ENCODE measurements around the gene ADAMTS2. TPM values are rescaled to one million over a fixed set of nuclear protein-coding genes. Genes with fewer than 3 reads are reported as not detected.

Gene ADAMTS2
- polyA plus RNA-seq, 6 donors from 2014 or later: not detected

DNA sequence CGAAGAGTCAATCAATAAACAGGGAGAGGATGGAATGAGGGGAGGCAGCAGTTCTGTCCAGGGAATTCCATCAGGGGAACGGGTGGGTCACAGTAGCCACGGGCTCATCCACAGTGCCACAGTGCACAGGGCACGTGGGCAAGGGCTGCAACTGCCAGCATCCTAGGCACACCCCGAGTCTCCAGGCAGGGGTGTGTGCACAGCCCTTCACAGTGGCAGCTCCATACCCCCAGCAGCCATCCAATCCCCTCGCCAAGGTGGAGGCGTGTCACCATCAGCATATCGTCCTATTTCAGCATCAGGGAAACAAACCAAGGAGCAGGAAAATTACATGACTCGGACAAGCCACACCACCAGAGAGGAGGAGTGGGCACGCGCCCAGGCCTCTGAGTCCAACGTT is 133.6 kb downstream of the ADAMTS2 start:
- ATAC-seq (ENCODE audit: low read depth in 2 of 2) (no peak), DNase-seq (no peak)
- Mint-ChIP-seq H3K4me1 (no peaks in the 10 kb centered on the region), H3K4me3 (no peak overlapping the region), H3K27me3 (peaks cover 0 to 12% (median 8%) of the 10 kb centered on the region in 3 donors), H3K36me3 (no peaks in the 10 kb centered on the region), H3K9me3 (no peaks in the 10 kb centered on the region), H3K27ac (no peak overlapping the region)

DNA sequence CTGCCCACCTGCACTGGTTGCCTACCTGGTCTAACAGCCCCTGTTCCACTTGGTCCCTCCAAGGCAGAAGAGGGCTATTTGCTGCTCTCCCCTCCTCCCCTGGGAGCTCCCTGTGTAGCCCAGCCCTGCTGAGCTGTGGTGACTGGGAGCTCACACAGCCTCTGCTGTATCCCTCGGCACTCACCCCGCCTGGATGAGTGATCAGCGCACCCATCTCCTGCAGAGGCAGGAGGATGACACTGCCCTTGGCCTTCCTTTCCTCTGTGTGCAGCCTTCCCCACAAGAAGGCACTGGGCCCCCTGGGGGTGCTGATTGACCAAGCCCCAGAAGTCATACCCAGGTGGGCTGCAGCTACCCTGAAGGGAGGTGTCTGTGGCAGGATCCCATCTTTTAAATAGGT is 134.2 kb downstream of the ADAMTS2 start:
- DNase-seq (no peak), ATAC-seq (ENCODE audit: low read depth in 2 of 2) (no peak)
- peaks cover 0 to 13% (median 12%) of the 10 kb centered on the region in 3 donors for H3K27me3 Mint-ChIP-seq
- H3K27ac Mint-ChIP-seq: peak overlapping the region in 1 of 6 donors; percentile 33
- H3K36me3 Mint-ChIP-seq: no peaks in the 10 kb centered on the region
- no peaks in the 10 kb centered on the region for H3K4me1 Mint-ChIP-seq
- H3K9me3 Mint-ChIP-seq: no peaks in the 10 kb centered on the region
- H3K4me3 Mint-ChIP-seq: no peak overlapping the region

DNA sequence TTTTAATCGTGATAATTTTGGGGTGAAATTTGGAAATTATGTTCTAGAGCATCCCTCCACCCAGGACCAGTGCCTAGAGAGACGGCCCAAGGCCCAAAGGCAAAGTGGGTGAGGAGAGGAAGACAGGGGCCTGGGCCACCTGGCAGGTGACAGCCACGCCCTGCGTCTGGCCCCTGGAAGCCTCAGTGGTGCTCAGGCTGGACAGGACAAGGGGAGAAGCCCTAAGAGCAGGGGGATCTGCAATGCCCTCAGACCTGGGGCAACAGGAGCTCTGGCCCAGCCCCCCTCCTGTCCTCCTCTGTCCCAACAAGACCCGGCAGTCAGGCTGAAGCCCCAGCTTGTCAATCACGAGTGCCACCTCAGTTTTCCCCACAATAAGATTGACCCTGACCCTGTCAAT is 134.8 kb downstream of the ADAMTS2 start:
- DNase-seq: no peak
- ATAC-seq (ENCODE audit: low read depth in 2 of 2): no peak
- H3K4me1 Mint-ChIP-seq: no peaks in the 10 kb centered on the region
- no peak overlapping the region for H3K27ac Mint-ChIP-seq
- H3K27me3 Mint-ChIP-seq: peaks cover 0 to 13% (median 12%) of the 10 kb centered on the region in 3 donors
- no peaks in the 10 kb centered on the region for H3K9me3 Mint-ChIP-seq
- no peak overlapping the region for H3K4me3 Mint-ChIP-seq
- no peaks in the 10 kb centered on the region for H3K36me3 Mint-ChIP-seq

DNA sequence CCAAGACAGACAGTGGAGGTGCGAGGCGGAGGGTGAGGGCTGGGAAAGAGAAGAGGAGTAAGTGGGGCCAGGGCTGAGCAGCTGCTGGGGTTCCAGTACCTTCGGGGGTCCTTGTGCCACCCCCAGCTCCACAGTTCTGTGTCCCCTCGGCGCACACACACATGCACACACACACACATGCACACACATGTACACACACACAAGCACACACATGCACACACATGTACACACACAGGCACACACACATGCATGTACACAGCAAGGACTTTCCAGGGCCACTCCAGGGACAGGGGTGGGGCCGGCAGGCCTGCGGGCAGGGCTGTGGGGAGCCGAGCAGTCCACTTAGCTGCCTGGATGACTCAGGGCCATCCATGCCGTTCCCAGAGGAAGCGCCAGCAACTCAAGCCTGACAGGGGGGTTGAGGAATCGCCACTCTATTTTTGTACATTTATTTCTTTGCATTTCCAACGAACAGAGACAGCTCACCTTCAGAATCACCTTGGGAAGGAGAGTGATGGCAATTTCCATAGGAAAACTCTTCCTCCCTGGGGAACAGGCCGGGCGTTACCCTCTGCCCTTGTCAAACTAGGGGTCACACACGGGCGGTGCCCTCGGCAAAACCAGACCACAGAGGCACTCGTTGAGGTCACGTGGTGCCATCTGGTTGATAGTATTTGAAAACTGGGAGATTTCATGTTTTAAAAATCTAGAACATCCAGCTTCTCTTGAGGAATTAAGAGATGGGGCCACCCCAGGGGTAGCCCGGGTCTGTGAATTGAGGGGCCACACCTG is 135.7 kb downstream of the ADAMTS2 start:
- DNase-seq (no peak), ATAC-seq (ENCODE audit: low read depth in 2 of 2) (no peak)
- H3K27me3 Mint-ChIP-seq: peaks cover 0 to 13% (median 12%) of the 10 kb centered on the region in 3 donors
- no peaks in the 10 kb centered on the region for H3K4me1 Mint-ChIP-seq
- no peaks in the 10 kb centered on the region for H3K9me3 Mint-ChIP-seq
- H3K4me3 Mint-ChIP-seq: no peak overlapping the region
- H3K27ac Mint-ChIP-seq: peak overlapping the region in 1 of 6 donors; percentile 76
- no peaks in the 10 kb centered on the region for H3K36me3 Mint-ChIP-seq

DNA sequence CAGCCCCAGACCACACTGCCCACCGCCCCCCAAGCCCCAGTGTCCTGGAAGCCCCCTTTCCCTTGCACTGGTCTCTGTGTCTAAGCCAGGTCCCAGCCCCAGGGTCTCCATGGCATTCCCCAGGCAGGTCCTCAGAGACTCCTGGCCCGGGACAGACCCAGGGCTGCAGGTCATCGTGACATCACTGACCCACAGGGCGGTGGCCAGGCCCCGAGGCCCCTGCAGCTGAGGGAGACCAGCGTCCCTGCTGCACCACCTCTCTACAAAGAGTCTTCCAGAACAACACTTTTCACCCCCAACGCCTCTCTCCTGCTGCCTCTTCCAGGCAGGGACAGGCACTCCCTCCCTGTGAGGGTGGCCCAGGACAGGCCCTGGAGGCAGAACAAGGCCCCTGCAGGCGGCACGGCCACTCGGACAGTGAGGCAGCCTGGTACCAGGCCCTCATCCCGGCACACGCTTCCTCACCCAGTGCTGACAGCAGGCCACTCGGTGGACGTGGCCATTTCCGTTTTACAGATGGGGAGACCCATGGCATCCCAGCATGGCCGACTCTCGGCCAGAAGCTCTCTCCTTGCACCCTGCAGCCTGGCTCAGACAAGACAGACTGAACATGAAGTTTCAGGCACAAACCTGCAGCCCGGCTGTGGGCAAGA is 136.4 kb downstream of the ADAMTS2 start:
- DNase-seq (no peak), ATAC-seq (ENCODE audit: low read depth in 2 of 2) (no peak)
- no peaks in the 10 kb centered on the region for H3K4me1 Mint-ChIP-seq
- H3K27me3 Mint-ChIP-seq: peaks cover 0 to 13% (median 12%) of the 10 kb centered on the region in 3 donors
- no peaks in the 10 kb centered on the region for H3K36me3 Mint-ChIP-seq
- H3K4me3 Mint-ChIP-seq: no peak overlapping the region
- H3K9me3 Mint-ChIP-seq: no peaks in the 10 kb centered on the region
- no peak overlapping the region for H3K27ac Mint-ChIP-seq

DNA sequence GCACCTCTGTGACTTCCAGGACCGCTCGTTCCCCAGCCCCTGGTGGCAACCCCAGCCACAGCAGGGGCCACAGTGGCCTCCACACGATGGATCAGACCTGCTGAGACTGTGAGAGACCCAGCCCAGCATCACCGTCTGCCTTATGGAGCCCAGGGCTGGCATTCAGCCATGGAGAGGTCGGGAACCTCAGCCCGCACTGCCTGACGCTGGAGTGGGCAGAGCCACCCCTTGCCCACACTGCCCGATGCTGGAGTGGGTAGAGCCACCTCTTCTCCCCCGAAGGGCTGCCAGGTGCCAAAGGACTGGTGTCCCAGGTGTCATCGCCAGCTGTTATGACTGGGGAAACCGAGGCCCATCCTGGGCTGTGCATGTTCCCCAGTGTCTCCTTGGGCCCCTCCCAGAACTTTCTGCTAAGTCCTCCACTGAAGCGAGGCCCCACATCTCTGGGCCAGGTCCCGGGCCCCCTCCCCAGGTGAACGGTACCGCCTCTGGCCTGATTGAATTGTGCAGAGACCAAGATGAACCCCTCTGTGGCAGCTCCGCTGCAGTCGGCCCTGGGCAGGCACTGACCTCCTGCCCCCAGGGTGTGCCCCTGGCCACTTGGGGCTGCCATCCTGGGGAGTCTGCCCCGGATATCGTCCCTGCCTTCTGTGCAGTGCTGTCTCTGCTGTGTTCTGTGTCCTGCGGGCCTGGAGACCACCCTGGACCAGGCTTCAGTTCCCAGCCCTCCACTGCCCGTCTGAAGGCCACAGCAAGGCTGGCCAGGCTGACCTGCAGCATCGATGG is 137.1 kb downstream of the ADAMTS2 start:
- H3K4me1 Mint-ChIP-seq: no peaks in the 10 kb centered on the region
- H3K4me3 Mint-ChIP-seq: no peak overlapping the region

DNA sequence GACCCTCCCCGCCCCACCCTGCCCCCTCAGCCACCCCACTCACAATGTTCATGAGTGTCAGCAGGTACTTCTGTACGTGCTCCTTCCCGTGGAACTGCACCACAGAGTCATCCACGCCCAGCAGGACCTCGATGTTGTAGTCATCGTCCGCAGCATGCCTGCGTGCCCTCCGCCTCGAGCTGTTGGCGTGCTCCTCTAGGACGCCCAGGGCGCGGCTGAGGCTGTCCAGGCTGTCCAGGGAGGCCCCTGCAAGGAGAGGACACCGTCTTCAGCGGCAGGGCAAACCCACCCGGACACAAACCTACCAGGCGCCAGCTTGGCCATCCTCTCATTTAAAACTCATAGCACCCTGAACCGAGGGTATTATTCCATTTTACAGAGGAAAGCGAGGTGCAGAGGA is 137.8 kb downstream of the ADAMTS2 start:
- no peak for ATAC-seq (ENCODE audit: low read depth in 2 of 2)
- no peaks in the 10 kb centered on the region for H3K9me3 Mint-ChIP-seq
- H3K4me3 Mint-ChIP-seq: no peak overlapping the region
- peak overlapping the region in 1 of 6 donors; percentile 54 for H3K27ac Mint-ChIP-seq
- peaks cover 0 to 12% (median 5%) of the 10 kb centered on the region in 3 donors for H3K27me3 Mint-ChIP-seq
- DNase-seq: no peak
- H3K36me3 Mint-ChIP-seq: no peaks in the 10 kb centered on the region
- no peaks in the 10 kb centered on the region for H3K4me1 Mint-ChIP-seq

More for the DNA sequence above, 137.1 kb downstream of the ADAMTS2 start:
- Mint-ChIP-seq H3K27ac (no peak overlapping the region), H3K9me3 (no peaks in the 10 kb centered on the region), H3K36me3 (no peaks in the 10 kb centered on the region), H3K27me3 (peaks cover 0 to 12% (median 7%) of the 10 kb centered on the region in 3 donors)
- ATAC-seq (ENCODE audit: low read depth in 2 of 2) (no peak), DNase-seq (no peak)

DNA sequence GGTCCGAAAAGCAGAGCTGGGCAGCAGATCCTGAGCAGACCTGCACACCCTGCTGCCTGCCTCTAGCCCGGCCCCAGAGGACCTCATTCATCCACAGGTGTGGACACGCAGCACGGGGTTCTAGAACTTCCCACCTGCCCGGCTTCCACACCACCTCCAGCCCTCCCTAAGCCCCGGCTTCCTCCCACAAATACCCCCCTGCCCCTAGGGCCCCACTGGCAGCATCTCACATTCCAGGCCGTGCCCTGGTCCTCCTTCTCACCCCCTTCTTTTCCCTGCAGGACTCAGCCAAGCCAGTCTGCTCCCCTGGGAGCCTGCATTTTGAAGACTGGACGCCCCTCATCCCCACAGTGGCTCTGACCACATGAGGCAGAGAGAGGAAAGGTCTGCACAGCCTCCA is 138.9 kb downstream of the ADAMTS2 start:
- Mint-ChIP-seq H3K4me1 (no peaks in the 10 kb centered on the region), H3K9me3 (no peaks in the 10 kb centered on the region), H3K27ac (no peak overlapping the region), H3K36me3 (no peaks in the 10 kb centered on the region), H3K27me3 (peaks cover 0 to 5% (median 4%) of the 10 kb centered on the region in 3 donors), H3K4me3 (peak overlapping the region in 1 of 8 donors; percentile 45)
- ATAC-seq (ENCODE audit: low read depth in 2 of 2): no peak
- no peak for DNase-seq

DNA sequence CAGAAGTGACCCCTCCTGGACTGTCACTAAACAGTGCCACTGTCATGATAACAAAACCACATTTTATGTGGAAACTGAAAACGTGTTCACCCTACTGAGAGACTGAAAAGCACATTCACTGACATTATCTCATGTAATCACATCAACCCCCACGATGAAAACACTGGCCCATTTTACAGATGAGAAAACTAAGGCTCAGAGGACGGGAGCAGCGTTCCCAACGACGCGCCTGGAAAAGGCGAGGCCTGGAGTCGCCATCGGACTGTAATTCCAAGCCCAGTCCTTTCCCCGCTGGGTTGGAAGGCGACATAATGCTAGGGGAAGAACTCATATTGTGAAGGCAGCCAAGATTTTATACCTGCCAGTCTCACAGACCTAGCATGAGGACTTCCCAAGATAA is 140.0 kb downstream of the ADAMTS2 start:
- Mint-ChIP-seq H3K4me1 (no peaks in the 10 kb centered on the region), H3K27me3 (peaks cover 0 to 5% (median 0%) of the 10 kb centered on the region in 3 donors), H3K27ac (no peak overlapping the region), H3K36me3 (no peaks in the 10 kb centered on the region), H3K9me3 (no peaks in the 10 kb centered on the region), H3K4me3 (no peak overlapping the region)
- ATAC-seq (ENCODE audit: low read depth in 2 of 2) (no peak), DNase-seq (no peak)

DNA sequence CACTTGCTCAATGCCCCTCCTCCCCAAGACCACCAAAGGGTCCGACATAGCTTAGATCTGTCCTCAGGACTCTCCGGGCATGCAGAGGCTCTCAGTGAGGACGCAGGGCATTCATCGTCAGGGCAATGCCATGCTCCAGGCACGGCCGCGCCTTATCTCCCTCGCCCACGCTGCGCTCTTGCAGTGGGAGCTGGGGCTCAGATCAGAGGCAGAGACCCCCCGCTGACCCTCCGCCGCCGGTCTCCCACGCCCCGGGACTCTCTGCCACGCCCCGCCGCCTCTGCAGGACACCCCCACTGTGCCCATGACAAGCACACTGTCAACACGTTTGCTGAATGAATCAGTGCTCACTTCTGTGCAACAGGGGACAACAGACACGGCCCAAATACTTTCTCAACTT is 140.7 kb downstream of the ADAMTS2 start:
- no peak for DNase-seq
- no peak overlapping the region for H3K27ac Mint-ChIP-seq
- no peaks in the 10 kb centered on the region for H3K4me1 Mint-ChIP-seq
- no peaks in the 10 kb centered on the region for H3K9me3 Mint-ChIP-seq
- no peaks in the 10 kb centered on the region for H3K36me3 Mint-ChIP-seq
- peaks cover 0 to 5% (median 0%) of the 10 kb centered on the region in 3 donors for H3K27me3 Mint-ChIP-seq
- no peak overlapping the region for H3K4me3 Mint-ChIP-seq
- ATAC-seq (ENCODE audit: low read depth in 2 of 2): no peak

DNA sequence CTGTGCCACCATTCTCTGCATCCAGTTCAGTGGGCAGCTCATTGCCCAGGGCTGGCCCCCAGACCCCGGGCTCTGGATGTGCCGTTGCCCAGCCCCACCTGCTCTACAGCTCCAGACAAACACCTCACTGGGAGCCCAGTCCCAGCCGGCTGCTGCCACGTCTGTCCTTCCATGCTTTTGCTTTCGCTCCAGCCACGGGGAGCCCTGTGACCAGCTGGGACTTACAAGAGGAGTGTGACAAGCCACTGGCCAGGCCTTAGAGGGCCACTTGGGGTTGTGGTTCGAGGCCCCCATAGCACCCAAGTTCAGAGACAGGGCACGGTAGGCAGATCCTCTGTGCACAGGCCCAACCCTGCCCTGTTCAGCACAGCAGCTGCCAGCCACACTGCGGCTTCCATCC is 142.0 kb downstream of the ADAMTS2 start:
- Mint-ChIP-seq H3K27me3 (peaks cover 0 to 5% (median 0%) of the 10 kb centered on the region in 3 donors), H3K27ac (no peak overlapping the region), H3K9me3 (no peaks in the 10 kb centered on the region), H3K4me1 (no peaks in the 10 kb centered on the region), H3K36me3 (no peaks in the 10 kb centered on the region), H3K4me3 (no peak overlapping the region)
- ATAC-seq (ENCODE audit: low read depth in 2 of 2): no peak
- DNase-seq: no peak

DNA sequence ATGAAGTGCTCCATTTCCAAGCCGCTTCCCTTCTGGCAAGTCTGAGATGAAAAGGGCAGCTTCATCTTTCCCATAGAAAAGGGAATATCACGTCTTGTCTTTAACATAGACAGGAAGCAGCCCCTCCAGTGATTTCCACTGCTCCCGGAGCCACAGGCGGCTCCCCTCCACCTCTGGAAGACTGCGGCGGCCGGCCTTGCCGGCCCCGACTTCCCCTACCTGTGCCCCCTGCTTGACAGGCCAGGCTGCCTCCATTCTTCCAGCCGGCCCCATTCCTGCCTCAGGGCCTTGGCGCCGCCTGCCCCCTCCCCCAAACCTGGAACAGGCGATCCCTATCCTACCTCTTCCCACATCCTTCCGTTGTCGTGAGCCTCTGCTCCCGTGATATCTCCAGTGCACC is 143.3 kb downstream of the ADAMTS2 start:
- no peak overlapping the region for H3K27ac Mint-ChIP-seq
- H3K9me3 Mint-ChIP-seq: no peaks in the 10 kb centered on the region
- H3K27me3 Mint-ChIP-seq: peaks cover 0 to 5% (median 0%) of the 10 kb centered on the region in 3 donors
- no peak for ATAC-seq (ENCODE audit: low read depth in 2 of 2)
- H3K36me3 Mint-ChIP-seq: no peaks in the 10 kb centered on the region
- no peaks in the 10 kb centered on the region for H3K4me1 Mint-ChIP-seq
- H3K4me3 Mint-ChIP-seq: no peak overlapping the region
- DNase-seq: no peak

DNA sequence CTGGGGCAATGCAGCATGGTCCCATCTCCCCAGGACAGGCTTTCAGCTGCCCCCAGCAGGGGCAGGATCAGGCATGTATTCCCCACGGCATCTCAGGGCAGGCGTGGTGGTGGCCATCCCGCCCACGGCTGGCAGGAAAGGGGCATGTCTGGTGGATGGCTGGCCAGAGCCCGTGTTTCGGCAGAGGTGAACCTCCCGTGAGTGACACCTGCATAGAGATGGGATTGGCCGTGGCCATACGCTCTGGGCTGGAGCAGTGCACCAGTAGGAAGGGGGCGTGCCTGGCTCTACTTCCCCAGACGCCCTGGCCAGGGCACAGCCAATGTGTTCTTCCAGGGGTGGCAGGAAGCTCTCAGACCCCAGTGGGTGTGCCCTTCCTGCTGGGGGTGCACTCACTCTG is 146.0 kb downstream of the ADAMTS2 start:
- ATAC-seq (ENCODE audit: low read depth in 2 of 2) (no peak), DNase-seq (no peak)
- Mint-ChIP-seq H3K9me3 (no peaks in the 10 kb centered on the region), H3K4me3 (peak overlapping the region in 1 of 8 donors; percentile 66), H3K27ac (no peak overlapping the region), H3K4me1 (no peaks in the 10 kb centered on the region), H3K36me3 (no peaks in the 10 kb centered on the region), H3K27me3 (no peaks in the 10 kb centered on the region)

Data from naive B cell (primary cell).